CD4-positive, alpha-beta memory T cell (primary cell): ENCODE measurements around the gene MCM5. TPM values are rescaled to one million over a fixed set of nuclear protein-coding genes. Genes with fewer than 3 reads are reported as not detected.
"Not testable (repeated sequence)": the region's sequence is repeated elsewhere in the genome, so short reads cannot be mapped to it uniquely, and the experiment has no call there.

Experiments
- CTCF ChIA-PET: fragments of 350-600 bp; sonication (Branson Sonifier 250); formaldehyde crosslinking; loops from one replicate; lab custom pipeline; 2021; ENCODE audit warnings: inconsistent platforms; ENCODE audit not compliant: partially characterized antibody; lab: Charles Lee
- POLR2A ChIA-PET: fragments of 350-600 bp; sonication (Branson Sonifier 250); formaldehyde crosslinking; loops from one replicate; lab custom pipeline; 2021; ENCODE audit not compliant: partially characterized antibody; lab: Charles Lee
- DNase-seq, 5 donors: peaks; one replicate each; pipeline versions ENCODE4 v3.0.0 to v3.0.0-alpha.2; 2020 to 2022; ENCODE audit warnings: mixed read lengths in 1 of 5
- H3K27ac ChIP-seq: one replicate; pipeline ENCODE4 v1.7.0; 2013; ENCODE audit warnings: low read depth, low read length
- H3K27me3 ChIP-seq: 2 replicates; pipeline ENCODE4 v1.7.0; 2013; ENCODE audit warnings: mild to moderate bottlenecking, low read length, moderate library complexity; ENCODE audit not compliant: insufficient read depth
- H3K36me3 ChIP-seq: 2 replicates; pipeline ENCODE4 v1.7.0; 2013; ENCODE audit warnings: mild to moderate bottlenecking, low read length, moderate library complexity; ENCODE audit not compliant: insufficient read depth
- H3K4me1 ChIP-seq: 2 replicates; pipeline ENCODE4 v1.7.0; 2013; ENCODE audit warnings: mild to moderate bottlenecking, low read length, moderate library complexity; ENCODE audit not compliant: insufficient read depth
- H3K4me3 ChIP-seq, 2 donors: one replicate each; pipeline ENCODE4 v1.7.0; 2013; ENCODE audit warnings: low read length in 2 of 2, mild to moderate bottlenecking in 1 of 2
- H3K9me3 ChIP-seq, 2 donors: one replicate each; pipeline ENCODE4 v1.7.0; 2013; ENCODE audit warnings: low read length in 2 of 2, control low read depth in 1 of 2; ENCODE audit not compliant: control insufficient read depth in 1 of 2
- H3K27ac Mint-ChIP-seq, 7 donors: one replicate each; pipeline ENCODE4 v1.8.0; 2020 to 2021; ENCODE audit warnings: mixed read lengths in 7 of 7, mild to moderate bottlenecking in 6 of 7, inconsistent platforms in 3 of 7, moderate library complexity in 3 of 7
- H3K27me3 Mint-ChIP-seq, 2 donors: one replicate each; pipeline ENCODE4 v1.8.0; 2020 to 2021; ENCODE audit warnings: mixed read lengths in 2 of 2
- H3K36me3 Mint-ChIP-seq, 2 donors: one replicate each; pipeline ENCODE4 v1.8.0; 2020 to 2021; ENCODE audit warnings: mixed read lengths in 2 of 2, inconsistent platforms in 1 of 2, mild to moderate bottlenecking in 1 of 2
- H3K4me1 Mint-ChIP-seq, 4 donors: one replicate each; pipeline ENCODE4 v1.8.0; 2020 to 2021; ENCODE audit warnings: mixed read lengths in 4 of 4, mild to moderate bottlenecking in 1 of 4
- H3K4me3 Mint-ChIP-seq, 8 donors: one replicate each; pipeline ENCODE4 v1.8.0; 2020 to 2021; ENCODE audit warnings: mixed read lengths in 8 of 8, mild to moderate bottlenecking in 7 of 8, moderate library complexity in 6 of 8, inconsistent platforms in 3 of 8
- H3K9me3 Mint-ChIP-seq, 8 donors: one replicate each; pipeline ENCODE4 v1.8.0; 2020 to 2021; ENCODE audit warnings: mixed read lengths in 8 of 8, mild to moderate bottlenecking in 5 of 8, inconsistent platforms in 3 of 8, moderate library complexity in 1 of 8
- intact Hi-C: fragments of 100-400 bp; cut with micrococcal nuclease; formaldehyde crosslinking; loops from one replicate; pipeline ENCODE4 v1.15.1; 2023
- polyA plus RNA-seq, 2 donors: library from polyadenylated mRNA; unstranded; fragments of 300-500 nt; fragmentation: Illumina TruSeq; gene quantifications; one replicate each; pipeline ENCODE4 v1.2.3, GENCODE V29; 2021
- total RNA-seq, 2 experiments: library from RNA; stranded (reverse); gene quantifications; one replicate each; pipeline ENCODE4 v1.2.3, GENCODE V29; 2021

Gene MCM5
- total and polyA plus RNA-seq, 4 experiments from 2014 or later = 22.0 to 58.1 (median 37.7) TPM

- H3K27ac Mint-ChIP-seq = no peak overlapping the region
These were observed 5.0 kb upstream of the MCM5 start for GRCh38 chr22:35394810-35395563.

GRCh38 chr22:35396622-35397021 is 3.3 kb upstream of the MCM5 start:
- H3K9me3 ChIP-seq, H3K27me3 ChIP-seq, CTCF ChIA-PET, H3K36me3 ChIP-seq, H3K4me3 Mint-ChIP-seq, H3K27ac ChIP-seq, H3K27me3 Mint-ChIP-seq, DNase-seq, H3K4me3 ChIP-seq, POLR2A ChIA-PET, H3K9me3 Mint-ChIP-seq: not testable (repeated sequence)
- Mint-ChIP-seq H3K36me3 (peaks cover 10 to 12% of the 10 kb centered on the region in 2 donors), H3K27ac (peak overlapping the region in 1 of 7 donors; percentile 66), H3K4me1 (peaks cover 8 to 24% (median 14%) of the 10 kb centered on the region in 4 donors)
- intact Hi-C loops = loop anchor here (5.0 kb wide), 1 partner anchor 44 kb away; no protein-coding TSS in a partner anchor
- H3K4me1 ChIP-seq = peaks cover 22% of the 10 kb centered on the region

More at GRCh38 chr22:35394810-35395563, 5.0 kb upstream of the MCM5 start:
- peaks cover 7% of the 10 kb centered on the region for H3K4me1 ChIP-seq
- peaks cover under 1 to 8% (median 5%) of the 10 kb centered on the region in 4 donors for H3K4me1 Mint-ChIP-seq
- H3K27ac ChIP-seq = no peak overlapping the region
- no peaks in the 10 kb centered on the region for H3K9me3 ChIP-seq
- H3K36me3 ChIP-seq = no peaks in the 10 kb centered on the region
- H3K27me3 Mint-ChIP-seq = no peaks in the 10 kb centered on the region
- H3K36me3 Mint-ChIP-seq = peaks cover 6 to 7% of the 10 kb centered on the region in 2 donors
- no peaks in the 10 kb centered on the region for H3K9me3 Mint-ChIP-seq
- H3K4me3 Mint-ChIP-seq = no peak overlapping the region
- CTCF ChIA-PET = interaction anchor here (1.0 to 1.7 kb wide), 2 partner anchors 40 to 96 kb away, joined by 3 read pairs; partner anchors contain the start of gene TOM1
- intact Hi-C loops = loop anchor here (5.0 kb wide), 1 partner anchor 43 kb away; no protein-coding TSS in a partner anchor
- no peak for DNase-seq
- H3K4me3 ChIP-seq = no peak overlapping the region
- POLR2A ChIA-PET = interaction anchor here (0.7 kb wide), 1 partner anchor 10 kb away, joined by 4 read pairs; no protein-coding TSS in a partner anchor
- no peaks in the 10 kb centered on the region for H3K27me3 ChIP-seq

- Histone ChIP-seq H3K4me3 (no peak overlapping the region), H3K36me3 (no peaks in the 10 kb centered on the region), H3K4me1 (peaks cover 22% of the 10 kb centered on the region), H3K27ac (no peak overlapping the region), H3K27me3 (no peaks in the 10 kb centered on the region), H3K9me3 (no peaks in the 10 kb centered on the region)
- POLR2A ChIA-PET = interaction anchor here (1.4 kb wide), 1 partner anchor 98 kb away, joined by 3 read pairs; the partner anchor contains the start of gene TOM1
- peak overlapping the region in 3 of 8 donors; percentile 29 to 40 (median 35) for H3K4me3 Mint-ChIP-seq
- no peaks in the 10 kb centered on the region for H3K9me3 Mint-ChIP-seq
- CTCF ChIA-PET = no interaction called here
- peaks cover 11 to 14% of the 10 kb centered on the region in 2 donors for H3K36me3 Mint-ChIP-seq
- intact Hi-C loops = loop anchor here (5.0 kb wide), 1 partner anchor 45 kb away; no protein-coding TSS in a partner anchor
- no peaks in the 10 kb centered on the region for H3K27me3 Mint-ChIP-seq
- no peak for DNase-seq
- peak overlapping the region in 2 of 7 donors; percentile 29 to 66 for H3K27ac Mint-ChIP-seq
- peaks cover 8 to 26% (median 17%) of the 10 kb centered on the region in 4 donors for H3K4me1 Mint-ChIP-seq
These were observed 2.6 kb upstream of the MCM5 start for GRCh38 chr22:35397095-35397904.

GRCh38 chr22:35398591-35398973 is 1.4 kb upstream of the MCM5 start:
- POLR2A ChIA-PET = interaction anchor here (1.0 to 2.6 kb wide), 4 partner anchors 12 to 141 kb away, joined by 3 to 8 read pairs (median 4); partner anchors contain the start of genes HMGXB4 and TOM1
- H3K27ac Mint-ChIP-seq = peak overlapping the region in 4 of 7 donors; percentile 37 to 97 (median 66)
- intact Hi-C loops = loop anchor here (5.0 kb wide), 1 partner anchor 46 kb away; no protein-coding TSS in a partner anchor

GRCh38 chr22:35399114-35399677 is 744 bp upstream of the MCM5 start:
- H3K36me3 Mint-ChIP-seq = peaks cover 22 to 27% of the 10 kb centered on the region in 2 donors
- H3K4me1 Mint-ChIP-seq = peaks cover 11 to 33% (median 20%) of the 10 kb centered on the region in 4 donors
- peak overlapping the region; percentile 96 to 100 (median 99) for H3K4me3 Mint-ChIP-seq
- no peaks in the 10 kb centered on the region for H3K9me3 Mint-ChIP-seq
- no peak for DNase-seq
- intact Hi-C loops = loop anchor here (5.0 kb wide), 1 partner anchor 47 kb away; no protein-coding TSS in a partner anchor
- Histone ChIP-seq H3K9me3 (no peaks in the 10 kb centered on the region), H3K4me1 (peaks cover 22% of the 10 kb centered on the region), H3K4me3 (peak overlapping the region; percentile 26 to 88), H3K27ac (peak overlapping the region; percentile 59), H3K36me3 (peaks cover 11% of the 10 kb centered on the region), H3K27me3 (no peaks in the 10 kb centered on the region)
- peak overlapping the region; percentile 97 to 99 (median 97) for H3K27ac Mint-ChIP-seq
- ChIA-PET CTCF (interaction anchor here (1.2 kb wide), 1 partner anchor 125 kb away, joined by 3 read pairs; no protein-coding TSS in a partner anchor), POLR2A (interaction anchor here (0.6 to 2.6 kb wide), 8 partner anchors 9 to 262 kb away, joined by 3 to 8 read pairs (median 4); partner anchors contain the start of genes HMGXB4 and TOM1)
- H3K27me3 Mint-ChIP-seq = no peaks in the 10 kb centered on the region

More at GRCh38 chr22:35398591-35398973, 1.4 kb upstream of the MCM5 start:
- Histone ChIP-seq H3K4me3 (no peak overlapping the region), H3K27me3 (no peaks in the 10 kb centered on the region), H3K36me3 (peaks cover 8% of the 10 kb centered on the region), H3K9me3 (no peaks in the 10 kb centered on the region), H3K4me1 (peaks cover 22% of the 10 kb centered on the region), H3K27ac (no peak overlapping the region)
- Mint-ChIP-seq H3K27me3 (no peaks in the 10 kb centered on the region), H3K36me3 (peaks cover 17 to 20% of the 10 kb centered on the region in 2 donors), H3K9me3 (no peaks in the 10 kb centered on the region), H3K4me3 (peak overlapping the region; percentile 57 to 100 (median 99)), H3K4me1 (peaks cover 11 to 33% (median 20%) of the 10 kb centered on the region in 4 donors)
- DNase-seq = no peak
- CTCF ChIA-PET = interaction anchor here (1.2 kb wide), 1 partner anchor 125 kb away, joined by 3 read pairs; no protein-coding TSS in a partner anchor

- ChIA-PET POLR2A (interaction anchor here (1.0 to 2.6 kb wide), 4 partner anchors 94 to 260 kb away, joined by 3 to 8 read pairs (median 4); partner anchors contain the start of genes HMGXB4 and TOM1), CTCF (no interaction called here)
- Mint-ChIP-seq H3K9me3 (no peaks in the 10 kb centered on the region), H3K4me1 (peaks cover 11 to 33% (median 20%) of the 10 kb centered on the region in 4 donors), H3K27ac (peak overlapping the region in 2 of 7 donors; percentile 43 to 97), H3K36me3 (peaks cover 28 to 36% of the 10 kb centered on the region in 2 donors), H3K4me3 (peak overlapping the region; percentile 96 to 100 (median 99)), H3K27me3 (no peaks in the 10 kb centered on the region)
- no peak for DNase-seq
- Histone ChIP-seq H3K9me3 (no peaks in the 10 kb centered on the region), H3K27me3 (no peaks in the 10 kb centered on the region), H3K4me1 (peaks cover 22% of the 10 kb centered on the region), H3K27ac (peak overlapping the region; percentile 54), H3K4me3 (peak overlapping the region; percentile 88), H3K36me3 (peaks cover 11% of the 10 kb centered on the region)
- intact Hi-C loops = loop anchor here (1.0 kb wide), 1 partner anchor 100 kb away; no protein-coding TSS in a partner anchor
These were observed 506 bp downstream of the MCM5 start for GRCh38 chr22:35400501-35400790.
